HG03571 (cell line): ENCODE data around the gene ADGRE1.

ENCODE experiments used
- ATAC-seq: cut with Tn5 transposase; IDR thresholded peaks from one replicate; pipeline ENCODE4 v1.9.1; 2021; ENCODE audit not compliant: unreplicated experiment

Gene ADGRE1

DNA sequence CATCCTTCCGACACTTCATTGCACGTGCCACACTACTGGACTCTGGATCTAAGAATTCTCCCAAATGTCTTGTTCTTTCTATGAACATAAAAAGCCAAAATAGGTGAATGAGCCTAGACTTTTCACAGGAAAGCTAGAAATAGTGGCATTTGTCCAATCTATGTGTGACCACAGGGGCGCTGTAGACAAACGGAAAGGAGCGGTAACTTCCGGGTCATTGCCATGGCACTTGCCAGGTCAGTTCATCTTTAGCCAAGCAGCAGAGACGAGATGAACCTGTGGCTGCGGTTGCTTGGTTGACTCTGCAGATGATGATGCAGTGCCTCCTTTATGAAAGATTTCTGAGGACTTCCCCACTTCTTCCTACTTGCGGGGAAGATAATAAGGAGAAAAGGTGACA lies 65.6 kb downstream of the ADGRE1 start:
- ATAC-seq = no peak

- ATAC-seq = no peak
Observed at GRCh38 chr19:6955082-6955481, 67.7 kb downstream of the ADGRE1 start.

DNA sequence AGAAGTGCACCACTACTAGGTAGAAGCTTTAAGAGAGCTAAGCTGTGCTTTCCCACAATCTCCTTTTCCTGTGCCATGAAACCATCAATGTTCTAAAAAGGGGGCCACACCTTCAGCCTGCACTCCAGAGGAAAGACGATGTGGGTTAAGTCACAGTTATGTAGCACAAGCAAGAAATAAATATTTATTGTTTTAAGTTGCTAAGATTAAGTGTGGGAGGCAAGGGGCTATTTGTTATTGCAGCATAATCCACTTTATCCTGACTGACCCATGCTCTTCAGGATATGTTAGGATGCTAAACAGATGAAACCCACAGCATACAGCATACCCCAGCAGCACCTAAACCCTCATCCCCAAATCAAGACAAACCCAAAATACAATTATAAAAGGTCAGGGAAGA lies 69.2 kb downstream of the ADGRE1 start:
- no peak for ATAC-seq

DNA sequence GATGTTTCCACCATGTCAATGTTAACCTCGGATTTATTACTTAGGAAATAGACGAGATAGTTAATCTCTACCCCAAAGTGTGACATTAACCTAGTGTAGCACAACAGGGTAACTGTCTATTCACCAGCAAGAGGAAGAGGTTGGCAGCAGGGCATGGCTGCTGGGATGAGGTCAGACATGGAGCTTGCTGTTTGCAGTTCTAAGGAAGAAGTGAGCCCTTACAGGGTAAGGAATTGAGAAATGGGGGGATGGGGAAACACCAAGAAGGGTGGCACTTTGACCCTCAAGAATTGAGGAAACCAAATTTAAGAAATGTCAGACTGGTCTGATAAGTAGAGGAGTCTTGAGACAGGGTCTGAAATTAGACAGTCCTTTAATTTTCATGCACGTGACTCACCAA lies 71.4 kb downstream of the ADGRE1 start:
- ATAC-seq = no peak

DNA sequence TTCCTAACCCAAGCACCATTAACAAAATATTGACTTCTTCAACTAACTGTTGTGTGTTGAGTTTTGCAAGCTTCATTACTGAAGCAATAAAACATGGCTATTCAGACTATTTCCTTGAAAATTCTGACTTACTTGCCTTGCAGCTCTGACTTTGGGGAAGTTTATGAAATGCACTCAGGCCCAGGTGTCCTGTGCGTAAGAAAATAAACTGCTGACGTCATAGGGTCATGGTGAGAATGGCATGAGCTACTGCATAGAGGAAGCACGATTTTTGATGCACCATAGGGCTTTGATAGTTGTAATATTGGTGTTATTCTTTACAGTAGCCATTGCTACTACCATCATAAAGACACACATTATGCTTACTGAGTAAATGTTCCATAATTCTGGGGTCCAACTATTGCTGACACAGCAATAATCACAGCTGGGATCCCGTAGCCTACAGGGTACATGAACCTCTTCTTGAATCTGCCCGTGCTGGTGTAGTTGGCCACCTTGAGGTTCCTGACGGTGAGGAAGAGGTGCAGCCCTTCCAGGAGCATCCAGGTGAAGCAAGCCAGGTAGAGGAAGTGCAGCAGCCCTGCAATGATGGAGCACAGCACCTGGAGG lies 76.0 kb downstream of the ADGRE1 start:
- ATAC-seq = no peak

DNA sequence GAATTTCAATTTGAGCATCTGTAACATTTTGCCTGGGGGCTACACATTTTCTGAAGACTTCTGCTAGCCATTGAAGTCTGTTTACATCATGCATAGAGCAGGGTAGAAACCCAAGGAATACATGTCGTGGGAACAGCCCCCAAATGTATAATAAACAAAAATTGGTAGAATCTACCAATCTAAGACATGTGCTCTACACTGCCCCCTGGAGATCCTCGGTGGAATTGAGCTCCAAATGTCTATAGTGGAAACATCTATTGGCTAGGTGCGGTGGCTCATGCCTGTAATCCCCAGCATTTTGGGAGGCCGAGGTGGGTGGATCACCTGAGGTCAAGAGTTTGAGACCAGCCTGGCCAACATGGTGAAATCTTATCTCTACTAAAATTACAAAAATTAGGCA lies 76.6 kb downstream of the ADGRE1 start:
- ATAC-seq = no peak

- no peak for ATAC-seq
Observed at GRCh38 chr19:6967967-6968366, 80.6 kb downstream of the ADGRE1 start.

GRCh38 chr19:6969490-6969889 lies 82.1 kb downstream of the ADGRE1 start:
- no peak for ATAC-seq

- no peak for ATAC-seq
Observed at GRCh38 chr19:6970021-6970420, 82.6 kb downstream of the ADGRE1 start.

DNA sequence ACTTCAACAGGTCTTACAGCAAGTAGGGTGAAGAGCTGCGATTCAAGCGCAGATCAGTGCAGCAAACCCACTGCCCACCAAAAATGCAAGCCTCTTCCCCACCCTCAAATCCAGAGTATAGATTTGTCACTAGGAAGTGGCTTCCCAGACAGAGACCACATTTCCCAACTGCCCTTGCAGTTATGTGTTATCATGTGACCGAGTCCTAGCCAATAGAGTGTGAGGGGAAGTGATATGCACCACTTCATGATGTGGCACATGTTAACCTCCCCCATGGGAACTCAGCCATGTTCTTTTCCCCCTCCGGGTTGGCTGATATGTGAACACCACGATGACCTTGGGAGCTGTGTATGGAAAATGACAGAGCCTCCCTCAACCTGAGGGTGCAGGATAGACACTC lies 83.1 kb downstream of the ADGRE1 start:
- ATAC-seq = no peak

DNA sequence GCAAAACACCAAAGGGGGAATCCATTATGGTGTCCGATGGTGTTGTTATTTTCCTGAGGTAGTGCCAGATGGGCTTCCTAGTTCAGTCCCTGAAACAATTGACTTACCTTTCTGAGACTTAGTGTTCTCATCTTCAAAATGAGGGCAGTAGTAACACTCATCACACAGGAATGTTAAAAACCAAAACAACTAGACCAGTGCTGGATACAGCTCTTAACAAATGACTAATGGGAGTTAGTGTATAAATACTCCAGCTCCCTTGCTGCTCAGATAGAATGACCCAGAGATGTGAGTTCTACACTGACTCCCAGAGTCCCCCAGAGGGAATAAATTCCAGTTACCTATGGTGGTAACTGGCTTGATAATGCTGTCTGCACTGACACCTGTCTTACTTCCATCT lies 84.0 kb downstream of the ADGRE1 start:
- ATAC-seq = no peak

DNA sequence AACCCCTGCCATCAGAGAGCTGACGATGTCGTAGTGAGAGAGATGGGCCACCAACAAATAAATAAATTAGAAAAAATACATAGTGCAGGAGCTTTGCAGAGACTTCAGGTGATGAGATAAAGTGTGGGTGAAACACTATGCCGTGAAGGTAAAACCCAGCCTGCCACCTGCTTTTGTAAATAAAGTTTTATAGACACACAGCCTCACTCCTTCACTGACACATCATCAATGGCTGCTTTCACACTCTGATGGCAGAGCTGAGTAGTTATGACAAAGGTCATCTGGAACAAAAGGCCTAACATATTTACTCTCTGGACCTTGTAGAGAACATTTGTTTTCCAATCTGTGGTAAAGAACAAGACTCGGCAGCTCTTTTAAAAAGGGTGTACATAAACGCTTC lies 88.8 kb downstream of the ADGRE1 start:
- no peak for ATAC-seq

GRCh38 chr19:6979399-6979798 lies 92.0 kb downstream of the ADGRE1 start:
- no peak for ATAC-seq

DNA sequence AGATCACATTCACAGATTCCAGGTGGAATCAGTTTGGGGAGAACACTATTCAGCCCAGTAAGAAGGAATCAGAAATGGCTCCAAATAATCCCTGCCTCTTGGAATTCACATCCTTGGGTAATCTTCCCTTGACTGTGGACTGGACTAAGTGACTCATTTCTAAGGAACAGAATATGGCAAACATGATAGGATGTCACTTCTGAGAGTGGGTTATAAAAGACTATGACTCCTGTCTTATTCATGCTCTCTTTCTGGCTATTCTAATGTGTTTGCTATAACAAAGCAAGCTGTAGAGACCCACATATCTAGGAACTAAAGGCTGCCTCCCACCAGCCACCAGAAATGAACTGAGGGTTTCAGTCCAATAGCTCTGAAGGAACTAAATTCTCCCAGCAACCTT lies 96.1 kb downstream of the ADGRE1 start:
- no peak for ATAC-seq

- no peak for ATAC-seq
Observed at GRCh38 chr19:6987850-6988249, 100.5 kb downstream of the ADGRE1 start.

- ATAC-seq = no peak
Observed at GRCh38 chr19:6988257-6988656, 100.9 kb downstream of the ADGRE1 start.
